A549 (cell line): ENCODE results near the gene DYNLRB2. TPM values are rescaled to one million over a fixed set of nuclear protein-coding genes. Genes with fewer than 3 reads are reported as not detected.

ENCODE experiments used
- ATAC-seq, 2 experiments: fragments of 200-7000 bp in 1 of 2; fragments of >200 bp in 1 of 2; cut with Nextera tagmentation in 1 of 2; cut with Tn5 transposase in 1 of 2; 3 replicates each; pipeline versions ENCODE4 v1.8.0 to v1.9.1; 2018 to 2020; ENCODE audit warnings: mild to moderate bottlenecking in 1 of 2, moderate library complexity in 1 of 2
- CTCF ChIA-PET: fragments of 300-600 bp; sonication (Branson Sonifier 250); formaldehyde crosslinking; extraction: SDS; loops from one replicate; lab custom pipeline; 2021; ENCODE audit warnings: antibody characterized with exemption, inconsistent platforms; lab: Yijun Ruan, JAX
- POLR2A ChIA-PET: fragments of 350-600 bp; formaldehyde crosslinking; extraction: SDS; loops from one replicate; lab custom pipeline; 2021; ENCODE audit warnings: antibody characterized with exemption, inconsistent platforms; lab: Yijun Ruan, JAX
- DNase-seq, 2 experiments: peaks; one replicate each; pipeline versions ENCODE4 v3.0.0 to v3.0.0-alpha.2; 2011 to 2016; ENCODE audit warnings: low read depth in 1 of 2, low spot score in 1 of 2
- FAIRE-seq: peaks from 2 replicates; lab custom pipeline; 2011; peaks lifted over from hg19 to GRCh38; lab: Jason Lieb, UNC
- H3K27ac ChIP-seq, 2 experiments: fragments of >200 bp; sonication (Bioruptor Twin); formaldehyde crosslinking; 3 replicates each; pipeline ENCODE4 v1.5.1; 2016 to 2017
- H3K4me1 ChIP-seq: fragments of >200 bp; sonication (Bioruptor Twin); formaldehyde crosslinking; 3 replicates; pipeline ENCODE4 v1.6.1; 2016
- H3K4me2 ChIP-seq: fragments of >200 bp; sonication (Bioruptor Twin); formaldehyde crosslinking; 3 replicates; pipeline ENCODE4 v1.6.1; 2016
- H3K4me3 ChIP-seq: fragments of >200 bp; sonication (Bioruptor Twin); formaldehyde crosslinking; 3 replicates; pipeline ENCODE4 v1.5.1; 2016
- H3K9me3 ChIP-seq: fragments of >200 bp; sonication (Bioruptor Twin); formaldehyde crosslinking; 3 replicates; pipeline ENCODE4 v1.6.1; 2016
- BHLHE40 ChIP-seq: IDR thresholded peaks from 2 replicates; pipeline ENCODE4 v1.6.1; 2012; ENCODE audit warnings: low read depth, low read length, inconsistent platforms
- CTCF ChIP-seq: fragments of >200 bp; sonication (Bioruptor Twin); formaldehyde crosslinking; IDR thresholded peaks from 3 replicates; pipeline ENCODE4 v1.5.1; 2016
- E2F6 ChIP-seq: IDR thresholded peaks from 2 replicates; pipeline ENCODE4 v1.6.1; 2012; ENCODE audit warnings: low read depth, borderline replicate concordance
- EHF ChIP-seq: fragments of 250-450 bp; sonication (Bioruptor Pico); IDR thresholded peaks from 2 replicates; pipeline ENCODE4 v1.5.0; 2020; ENCODE audit warnings: mild to moderate bottlenecking
- EHMT2 ChIP-seq: fragments of 200-600 bp; sonication (generic); IDR thresholded peaks from 2 replicates; pipeline ENCODE4 v1.6.1; 2016; ENCODE audit warnings: antibody characterized with exemption, low read depth, mild to moderate bottlenecking, moderate library complexity
- ESRRA ChIP-seq: fragments of 150-350 bp; IDR thresholded peaks from 2 replicates; pipeline ENCODE4 v1.6.1; 2014; ENCODE audit warnings: mild to moderate bottlenecking, low read length, borderline replicate concordance
- FOXS1 ChIP-seq: fragments of 250-450 bp; sonication (Bioruptor Pico); IDR thresholded peaks from 2 replicates; pipeline ENCODE4 v1.5.0; 2020; ENCODE audit warnings: mild to moderate bottlenecking, moderate library complexity
- HOXA7 ChIP-seq: fragments of 250-450 bp; sonication (Bioruptor Pico); IDR thresholded peaks from 2 replicates; pipeline ENCODE4 v1.5.0; 2020; ENCODE audit warnings: mild to moderate bottlenecking, moderate library complexity
- KDM1A ChIP-seq: fragments of 200-600 bp; sonication (generic); IDR thresholded peaks from 2 replicates; pipeline ENCODE4 v1.6.1; 2016; ENCODE audit warnings: low read depth, mild to moderate bottlenecking
- MAX ChIP-seq: IDR thresholded peaks from 2 replicates; pipeline ENCODE4 v1.6.1; 2012
- MAZ ChIP-seq: fragments of 150-350 bp; IDR thresholded peaks from 2 replicates; pipeline ENCODE4 v1.6.1; 2014; ENCODE audit warnings: antibody characterized with exemption, low read depth, low read length, borderline replicate concordance
- MYC ChIP-seq: IDR thresholded peaks from 2 replicates; pipeline ENCODE4 v1.6.1; 2012; ENCODE audit warnings: mild to moderate bottlenecking, inconsistent platforms, low read length, improper control_type of control experiment, borderline replicate concordance
- NPAS2 ChIP-seq: fragments of 250-450 bp; sonication (Bioruptor Pico); IDR thresholded peaks from 2 replicates; pipeline ENCODE4 v1.8.0; 2022; ENCODE audit warnings: mild to moderate bottlenecking, moderate library complexity, borderline replicate concordance
- NR3C1 ChIP-seq: fragments of >200 bp; sonication (Bioruptor Twin); formaldehyde crosslinking; IDR thresholded peaks from 3 replicates; pipeline ENCODE4 v1.6.1; 2017
- RAD21 ChIP-seq, 2 experiments: fragments of >200 bp in 1 of 2; sonication (Bioruptor Twin) in 1 of 2; formaldehyde crosslinking in 1 of 2; IDR thresholded peaks in 1 of 2; conservative IDR thresholded peaks in 1 of 2; 2 replicates in 1 of 2; 3 replicates in 1 of 2; pipeline ENCODE4 v1.6.1; 2012 to 2018; ENCODE audit warnings: inconsistent platforms in 1 of 2
- RARB ChIP-seq: fragments of 250-450 bp; sonication (Bioruptor Pico); IDR thresholded peaks from 2 replicates; pipeline ENCODE4 v1.8.0; 2021; ENCODE audit warnings: mild to moderate bottlenecking, moderate library complexity
- REST ChIP-seq: fragments of 200-600 bp; sonication (generic); IDR thresholded peaks from 2 replicates; pipeline ENCODE4 v1.6.1; 2016; ENCODE audit warnings: antibody characterized with exemption, mild to moderate bottlenecking, moderate library complexity
- TP53 ChIP-seq: fragments of 250-450 bp; sonication (Bioruptor Pico); IDR thresholded peaks from 2 replicates; pipeline ENCODE4 v1.5.0; 2021; ENCODE audit warnings: mild to moderate bottlenecking, moderate library complexity
- ZNF302 ChIP-seq: fragments of 250-450 bp; sonication (Bioruptor Pico); IDR thresholded peaks from 2 replicates; pipeline ENCODE4 v1.9.0; 2021; ENCODE audit warnings: inconsistent platforms, mild to moderate bottlenecking, moderate library complexity
- WGBS: methylation state at CpG from one replicate; pipeline ENCODE4 v1.1.6; 2017; ENCODE audit errors: missing lambda C conversion rate; 5-methylcytosine and 5-hydroxymethylcytosine counted together
- polyA plus RNA-seq, 4 experiments: library from polyadenylated mRNA; depleted of rRNA in 3 of 4; stranded (reverse); fragments of >200 nt; fragmentation: RNase III in 1 of 4; extraction: RNeasy Plus Mini Kit Qiagen cat#74134 plus additional on column Dnase treatment in 1 of 4; gene quantifications; 2 replicates in 3 of 4; 3 replicates in 1 of 4; pipeline ENCODE4 v1.2.3, GENCODE V29; 2011 to 2017

Gene DYNLRB2
- polyA plus RNA-seq, 2 of the 4 experiments (the other 2 are of a cell fraction): not detected

- Histone ChIP-seq H3K27ac (no peak overlapping the region), H3K4me1 (no peaks in the 10 kb centered on the region), H3K9me3 (no peaks in the 10 kb centered on the region)
- FAIRE-seq: no peak
- no peak for DNase-seq
- TF ChIP-seq KDM1A (no peak), EHMT2 (no peak), ZNF302 (CRISPR knock-in tag) (no peak), E2F6 (no peak), RARB (CRISPR knock-in tag) (no peak), MAX (no peak), TP53 (no peak), NPAS2 (CRISPR knock-in tag) (no peak), NR3C1 (no peak), MYC (no peak), CTCF (no peak), REST (no peak)
- TF ChIP-seq, all 56 proteins: peak for 0
- no peak for ATAC-seq
- WGBS: 19% methylated on average over 7 of the region's 7 CpGs
- ChIA-PET CTCF (no interaction called here), POLR2A (no interaction called here)
- H3K4me2 ChIP-seq: no peak overlapping the region
- no peak overlapping the region for H3K4me3 ChIP-seq
Measured at GRCh38 chr16:80591071-80591915, 50.5 kb downstream of the DYNLRB2 start.

- Histone ChIP-seq H3K27ac (no peak overlapping the region), H3K4me3 (no peak overlapping the region), H3K4me1 (no peaks in the 10 kb centered on the region), H3K4me2 (no peak overlapping the region), H3K9me3 (no peaks in the 10 kb centered on the region)
- ChIA-PET CTCF (interaction anchor here (0.6 kb wide), 1 partner anchor 10 kb away, joined by 3 read pairs; no protein-coding TSS in a partner anchor), POLR2A (no interaction called here)
- TF ChIP-seq BHLHE40: no peak
- no peak for TF ChIP-seq KDM1A
- TF ChIP-seq ESRRA: no peak
- no peak for TF ChIP-seq FOXS1 (CRISPR knock-in tag)
- no peak for TF ChIP-seq MAZ
- no peak for TF ChIP-seq HOXA7 (CRISPR knock-in tag)
- no peak for TF ChIP-seq RAD21 (conservative IDR thresholded peaks at IDR 0.05 in 1 of 2, IDR thresholded peaks at IDR 0.05 in 1 of 2)
- no peak for TF ChIP-seq CTCF
- TF ChIP-seq EHF: no peak
- no peak for FAIRE-seq
- 18% methylated on average over 2 of the region's 2 CpGs for WGBS
- ATAC-seq: no peak
- DNase-seq: no peak
Measured at GRCh38 chr16:80592273-80592672, 51.5 kb downstream of the DYNLRB2 start.
